CD4-positive, alpha-beta T cell treated with Interleukin-17A for 4 hours (primary cell): ENCODE measurements around the gene CAPZB.

Experiments used
- DNase-seq: peaks from one replicate; pipeline ENCODE4 v3.0.0-alpha.2; 2020; ENCODE audit warnings: mixed read lengths

CAPZB gene

DNA sequence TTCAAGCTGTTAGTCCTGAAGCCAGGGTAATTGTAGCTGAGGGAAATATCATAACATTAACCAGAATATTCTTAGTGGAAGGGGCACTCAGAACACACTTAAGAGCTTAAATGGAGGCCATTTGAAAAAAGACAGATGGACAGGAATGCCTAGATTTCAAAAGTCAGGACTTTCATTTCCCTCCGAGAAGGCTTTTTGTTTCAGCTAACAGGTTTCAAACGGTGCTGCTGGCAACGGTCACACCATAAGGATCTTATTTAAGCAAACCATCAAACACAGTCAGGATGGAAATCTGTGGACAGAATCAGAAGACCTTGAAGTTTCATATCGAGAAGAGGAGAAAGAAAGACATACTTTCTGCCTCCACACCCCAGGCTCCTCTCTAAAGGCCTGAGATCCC lies 103.1 kb downstream of the CAPZB start:
- no peak for DNase-seq

DNA sequence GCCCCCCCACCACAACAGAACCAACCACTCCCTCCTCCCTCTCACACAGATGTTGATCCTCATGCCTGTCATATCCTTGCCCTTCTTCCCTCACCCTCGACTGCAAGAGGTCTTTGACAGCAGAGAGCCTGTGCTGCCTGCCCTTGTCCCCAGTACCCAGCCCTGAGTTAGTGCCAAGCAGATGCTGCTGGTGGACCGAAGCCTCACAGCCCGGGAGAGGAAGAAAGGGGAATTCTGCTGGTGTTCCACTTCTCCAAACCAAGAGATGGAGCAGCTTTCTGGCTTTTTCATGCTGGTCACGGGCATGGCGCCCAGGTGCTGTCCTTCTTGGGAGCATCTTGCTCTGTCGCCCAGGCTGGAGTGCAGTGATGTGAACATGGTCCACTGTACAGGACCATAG lies 104.1 kb downstream of the CAPZB start:
- no peak for DNase-seq

DNA sequence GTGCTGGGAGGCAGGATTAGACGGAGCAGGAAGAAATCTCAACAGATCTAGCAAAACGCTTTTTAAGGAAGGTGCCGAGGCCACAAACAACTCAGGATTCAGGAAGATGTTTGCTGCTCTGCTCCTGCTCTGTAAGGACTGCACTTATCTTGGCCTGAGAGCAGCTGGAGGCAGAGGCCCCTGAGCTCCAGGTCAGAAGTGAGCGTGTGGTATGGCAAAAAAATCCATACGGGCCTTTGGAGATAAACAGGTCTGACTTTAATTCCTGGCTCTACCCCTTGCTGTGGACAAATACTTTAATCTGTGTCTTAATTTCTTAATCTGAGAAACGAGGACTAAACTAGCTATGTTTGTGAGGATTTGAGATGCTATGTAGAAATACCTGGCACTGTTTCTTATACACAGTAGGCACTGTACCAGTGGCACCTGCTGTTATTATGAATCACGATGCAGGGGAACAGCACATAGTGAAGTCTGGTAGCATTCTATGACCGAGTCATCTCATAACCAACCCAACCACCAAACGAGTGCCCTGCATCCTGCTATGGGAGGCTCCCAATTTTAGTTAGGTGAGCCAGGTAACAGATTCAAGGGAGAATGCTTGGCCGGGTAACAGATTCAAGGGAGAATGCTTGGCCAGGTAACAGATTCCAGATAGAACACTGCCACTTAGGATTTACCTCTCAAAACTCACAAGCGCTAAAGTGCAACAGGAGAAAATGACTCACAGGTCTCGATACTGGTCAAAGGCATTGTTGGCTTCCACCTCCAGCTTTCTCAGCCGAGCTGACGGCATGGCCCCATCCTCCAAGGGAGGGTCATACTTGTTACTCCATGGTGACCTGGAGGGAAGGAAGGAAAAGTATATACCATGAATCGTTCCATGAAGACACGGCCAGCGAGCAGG lies 107.3 kb downstream of the CAPZB start:
- DNase-seq = no peak

DNA sequence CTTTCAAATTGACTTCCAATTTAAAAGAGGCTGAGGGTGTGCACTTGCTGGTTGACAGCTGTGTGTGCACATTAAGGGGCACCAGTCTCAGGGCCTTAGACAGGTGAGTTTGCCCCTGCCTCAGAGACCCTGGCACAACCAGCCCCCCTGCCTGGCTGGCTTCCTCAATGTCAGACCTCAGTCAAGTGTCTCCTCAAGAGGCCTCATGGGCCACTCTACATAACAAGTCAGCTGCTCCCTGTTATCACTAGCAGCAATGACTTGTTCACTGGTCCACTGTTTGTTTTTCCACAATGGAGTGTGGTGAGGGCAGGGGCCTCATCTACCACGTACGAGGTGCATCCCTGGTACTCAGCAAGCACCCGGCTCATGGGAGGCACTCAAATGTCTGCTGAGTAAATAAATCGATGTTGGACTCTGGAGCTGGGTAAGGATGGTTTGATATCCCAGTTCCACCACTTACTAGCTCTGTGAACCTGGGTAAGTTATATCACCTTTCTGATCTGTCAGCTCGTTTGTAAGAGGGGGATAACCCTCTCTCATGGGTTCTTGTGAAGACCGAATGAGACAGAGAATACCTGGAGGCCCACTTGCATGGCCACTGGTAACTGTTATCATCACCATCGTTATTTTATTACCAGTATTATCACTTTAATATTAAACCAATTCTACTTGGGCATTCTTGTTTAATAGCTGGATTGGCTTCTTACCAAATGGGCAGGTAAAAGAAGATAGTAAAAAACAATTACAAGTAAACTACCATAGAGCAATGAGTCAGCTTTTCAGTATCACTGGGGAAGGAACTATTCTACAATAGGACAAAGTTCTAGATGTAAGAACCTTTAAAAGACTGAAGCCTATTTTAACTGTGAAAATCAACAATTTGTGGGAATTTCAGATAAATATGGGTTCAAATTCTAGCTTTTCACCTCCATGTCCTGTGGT lies 108.6 kb downstream of the CAPZB start:
- no peak for DNase-seq

DNA sequence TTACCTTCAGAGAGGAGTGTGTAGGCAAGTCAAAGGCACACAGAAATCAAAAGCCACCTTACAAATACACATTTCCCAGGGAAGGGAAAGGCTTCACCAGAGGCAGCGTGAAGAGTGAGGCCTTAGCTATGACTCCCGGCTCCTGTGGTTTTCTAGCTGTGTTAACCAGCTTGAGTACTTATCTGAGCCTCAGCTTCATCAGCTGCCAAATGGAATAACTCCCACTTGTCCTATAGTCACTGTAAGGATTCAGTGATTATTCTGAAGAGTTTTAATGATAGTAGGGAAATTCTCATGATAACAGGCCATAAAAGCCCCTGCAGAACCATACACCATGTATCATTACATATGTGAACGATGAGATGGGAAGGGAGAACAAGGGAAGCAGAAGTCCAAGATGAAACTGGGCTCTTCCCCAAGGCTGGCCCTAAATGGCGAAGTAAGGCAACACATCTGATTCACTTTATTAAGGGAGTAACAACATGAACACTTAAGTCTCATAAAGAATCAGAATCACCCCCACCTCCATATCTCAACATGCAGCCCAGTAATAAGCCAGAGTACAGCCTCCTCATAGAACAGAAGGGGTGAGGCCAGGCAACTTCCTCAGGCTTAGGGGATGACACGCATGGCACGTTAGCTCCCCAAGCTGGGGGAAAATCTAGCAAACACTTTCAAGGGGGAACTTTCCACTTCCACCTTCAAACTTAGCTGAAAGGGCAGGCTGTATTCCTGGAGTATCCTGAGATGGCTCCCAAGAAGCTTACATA lies 109.5 kb downstream of the CAPZB start:
- no peak for DNase-seq

DNA sequence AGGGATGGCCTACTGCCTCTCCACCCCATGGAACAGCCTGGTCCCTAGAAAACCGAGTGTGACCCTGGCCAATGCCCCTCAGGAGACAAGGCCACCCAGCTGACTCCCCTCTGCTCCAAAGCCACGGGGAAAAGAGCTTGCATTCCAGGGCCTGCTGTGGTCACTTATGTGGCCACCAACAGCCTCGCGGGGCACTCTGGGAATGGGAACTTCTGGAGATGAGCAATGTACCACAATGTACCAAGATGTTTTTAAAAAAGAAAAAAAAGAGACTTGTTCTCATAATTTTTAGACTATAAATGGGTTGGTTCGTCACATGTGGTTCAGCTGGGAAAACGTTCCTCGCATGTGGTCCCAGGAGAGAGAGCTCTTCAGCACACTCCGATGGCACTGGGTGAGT lies 110.4 kb downstream of the CAPZB start:
- no peak for DNase-seq

DNA sequence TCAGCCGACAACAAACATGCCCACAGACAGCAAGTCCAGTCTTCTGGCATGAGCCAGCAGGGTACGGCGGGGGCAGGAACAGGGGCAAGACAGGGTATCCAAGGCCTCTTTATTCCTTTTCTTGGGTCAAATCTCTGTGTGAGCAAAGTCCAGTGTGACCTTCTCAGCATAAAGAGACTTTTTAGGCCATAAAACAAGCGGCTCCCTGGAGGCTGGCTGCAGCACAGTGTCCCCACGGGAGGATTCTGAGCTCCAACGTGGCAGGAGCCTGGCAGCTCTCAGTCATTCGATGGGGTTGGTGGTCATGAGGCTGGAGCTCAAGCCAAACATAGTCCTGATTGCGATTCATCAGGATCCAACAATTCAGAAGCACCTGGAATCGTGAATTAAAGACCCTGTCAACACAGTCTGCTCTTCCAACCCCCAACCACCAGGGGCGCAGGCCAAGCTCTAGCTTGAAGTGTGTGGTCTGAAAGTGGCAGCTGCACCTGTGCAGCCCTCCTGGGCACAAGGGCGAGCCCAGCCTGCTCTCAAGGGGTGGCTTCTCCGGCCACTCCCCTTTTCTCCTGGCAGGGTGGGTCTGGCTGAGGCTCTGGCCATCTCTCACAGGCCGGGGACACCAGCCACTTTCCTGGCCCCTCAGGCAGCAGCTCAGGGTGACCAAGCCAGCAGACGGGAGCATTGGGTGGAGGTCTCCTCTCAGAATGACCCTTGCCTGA lies 111.1 kb downstream of the CAPZB start:
- DNase-seq = peak; percentile 41

DNA sequence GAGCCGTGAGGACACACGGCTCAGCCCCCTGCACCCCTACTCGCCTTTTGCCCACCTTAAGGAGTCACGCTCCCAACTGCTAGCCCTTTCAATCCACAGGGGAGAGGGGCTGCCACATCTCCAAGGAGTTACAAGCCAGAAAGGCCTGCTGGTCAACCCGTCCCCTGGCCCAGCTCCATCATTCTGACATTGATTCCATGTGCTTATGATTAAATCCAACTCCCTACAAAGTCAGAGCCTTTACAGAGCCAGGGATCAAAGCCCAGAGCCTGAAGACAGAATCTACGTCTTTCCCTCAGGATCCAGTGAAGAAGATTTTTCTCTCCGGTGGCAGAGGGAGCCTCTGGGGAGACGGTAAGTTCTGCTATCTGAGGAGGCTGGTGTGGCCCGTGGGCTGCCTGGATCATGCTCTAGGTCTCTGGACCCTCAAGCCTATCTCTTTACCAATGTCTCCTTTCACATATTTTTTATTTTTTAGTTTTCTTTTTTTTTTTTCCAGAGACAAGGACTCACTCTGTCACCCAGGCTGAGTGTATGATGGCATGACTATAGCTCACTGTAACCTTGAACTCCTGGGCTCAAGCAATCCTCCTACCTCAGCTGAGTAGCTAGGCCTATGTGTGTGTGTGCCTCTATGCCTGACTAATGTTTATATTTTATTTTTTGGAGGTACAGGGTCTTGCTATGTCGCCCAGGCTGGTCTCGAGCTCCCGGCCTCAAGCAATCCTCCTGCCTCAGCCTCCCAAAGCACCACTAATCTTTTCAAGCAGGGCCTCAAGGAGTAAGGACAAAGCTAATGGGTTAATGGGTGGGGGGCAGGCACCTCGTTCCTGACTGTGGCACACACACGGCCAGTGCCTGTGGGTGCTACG lies 111.9 kb downstream of the CAPZB start:
- no peak for DNase-seq

DNA sequence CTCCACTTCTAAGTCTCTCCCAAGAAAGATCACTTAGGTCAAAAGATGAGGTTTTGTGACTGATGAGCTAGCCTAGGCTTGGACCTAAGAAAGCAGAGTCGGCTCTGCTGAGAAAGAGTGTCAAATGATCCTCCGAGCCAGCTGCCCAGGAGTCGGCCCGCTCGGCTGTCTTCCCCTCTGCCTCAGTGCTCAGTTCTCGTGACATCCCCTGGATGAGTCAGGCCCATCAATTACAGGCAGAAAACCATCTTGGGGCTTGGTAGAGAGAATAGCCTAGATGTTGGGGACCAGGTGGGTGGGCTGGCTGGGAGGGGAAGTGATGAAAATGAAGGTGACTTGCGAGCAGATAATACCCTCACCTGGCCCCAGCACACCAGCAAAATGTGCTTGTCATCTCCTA lies 112.7 kb downstream of the CAPZB start:
- no peak for DNase-seq

DNA sequence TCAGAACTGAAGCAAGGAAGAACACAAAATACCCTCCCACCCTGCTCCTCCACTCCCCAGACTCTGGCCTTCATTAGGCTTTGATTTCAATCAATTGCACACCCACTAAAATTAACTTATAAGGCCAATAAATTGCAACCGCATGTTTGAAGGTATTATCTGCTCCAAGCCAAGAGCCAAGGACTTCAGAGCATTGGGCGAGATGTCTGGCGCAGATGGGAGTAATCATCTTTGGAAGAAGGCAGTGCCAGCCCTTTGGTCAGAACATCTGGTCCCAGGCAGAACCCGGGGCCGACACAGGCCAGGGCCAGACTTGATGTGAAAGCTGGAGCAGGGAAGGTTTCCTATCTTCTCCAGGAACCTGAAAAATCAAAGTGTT lies 113.2 kb downstream of the CAPZB start:
- DNase-seq = no peak

DNA sequence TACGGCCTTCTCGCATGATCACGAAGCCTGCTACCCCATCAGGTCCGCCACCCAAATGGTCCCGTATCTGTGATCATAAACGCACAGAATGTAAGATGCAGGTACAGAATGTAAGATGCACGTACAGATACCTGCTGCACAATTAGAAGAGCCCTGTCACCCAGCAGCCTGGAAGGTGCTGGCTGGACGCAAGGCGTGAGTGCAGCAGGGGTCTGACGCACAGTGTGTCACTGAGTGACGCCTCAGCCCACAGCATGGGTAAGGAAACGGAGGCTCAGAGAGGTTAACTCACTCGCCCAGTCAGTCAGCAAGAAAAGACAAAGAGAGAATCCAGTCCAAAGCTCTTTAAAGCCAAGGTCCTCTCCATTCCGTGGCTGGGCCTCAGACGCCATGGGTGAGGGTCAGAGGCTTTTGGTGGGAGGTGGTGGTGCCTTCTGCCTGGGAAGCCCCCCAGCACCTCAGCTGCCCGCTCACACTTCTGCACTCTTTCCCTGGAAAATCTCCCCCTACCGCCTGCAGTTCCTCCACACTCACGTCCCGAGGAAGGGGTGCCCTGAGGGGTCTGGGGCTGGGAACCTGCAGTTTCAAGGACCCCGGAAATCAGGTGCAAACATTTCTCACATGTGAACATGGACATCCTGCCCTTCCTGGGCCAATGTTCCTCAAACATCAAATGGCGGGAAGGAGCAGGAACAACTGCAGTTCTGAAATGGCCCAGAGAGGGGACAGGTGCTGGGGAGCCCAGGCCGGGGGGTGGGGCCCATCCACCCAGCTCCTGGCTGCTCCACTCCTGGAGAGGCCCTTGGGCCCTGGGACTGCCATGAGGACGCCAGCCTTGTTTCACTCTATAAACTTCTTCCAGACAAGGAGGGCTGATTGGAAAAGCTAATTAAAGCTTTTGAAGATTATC lies 113.9 kb downstream of the CAPZB start:
- DNase-seq = no peak

DNA sequence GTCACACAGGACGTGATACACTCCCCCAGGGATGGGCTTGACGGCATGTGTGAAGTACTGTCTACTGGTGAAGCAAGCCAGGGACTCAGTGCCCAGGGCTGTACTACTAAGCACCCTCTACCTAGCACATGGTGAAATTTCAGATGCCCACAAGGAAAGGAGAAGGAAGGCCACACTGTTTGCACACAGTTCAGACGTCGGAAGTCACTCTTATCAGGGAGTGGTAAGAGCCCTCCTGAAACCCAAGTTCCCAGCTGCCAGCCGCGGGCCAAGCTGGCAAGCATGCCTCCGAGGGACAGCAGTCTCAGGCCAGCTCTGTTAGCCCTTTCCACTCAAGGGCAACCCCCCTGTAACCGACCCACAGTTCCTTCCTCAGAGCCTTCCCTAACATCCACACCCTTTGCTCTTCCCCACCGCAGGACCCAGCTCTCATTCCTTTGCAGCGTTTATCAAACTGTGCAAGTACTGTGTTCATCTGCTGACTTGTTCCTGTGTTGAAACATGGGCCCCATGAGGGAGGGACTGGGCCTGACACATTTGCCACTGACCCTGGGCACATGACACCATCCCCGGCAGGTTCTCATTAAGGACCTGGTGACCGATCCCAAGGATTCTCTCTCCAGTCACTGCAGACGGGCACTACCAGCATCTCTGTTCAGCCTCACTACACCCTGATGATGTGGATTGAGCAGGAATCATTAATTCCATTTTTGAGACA lies 114.7 kb downstream of the CAPZB start:
- DNase-seq = no peak

DNA sequence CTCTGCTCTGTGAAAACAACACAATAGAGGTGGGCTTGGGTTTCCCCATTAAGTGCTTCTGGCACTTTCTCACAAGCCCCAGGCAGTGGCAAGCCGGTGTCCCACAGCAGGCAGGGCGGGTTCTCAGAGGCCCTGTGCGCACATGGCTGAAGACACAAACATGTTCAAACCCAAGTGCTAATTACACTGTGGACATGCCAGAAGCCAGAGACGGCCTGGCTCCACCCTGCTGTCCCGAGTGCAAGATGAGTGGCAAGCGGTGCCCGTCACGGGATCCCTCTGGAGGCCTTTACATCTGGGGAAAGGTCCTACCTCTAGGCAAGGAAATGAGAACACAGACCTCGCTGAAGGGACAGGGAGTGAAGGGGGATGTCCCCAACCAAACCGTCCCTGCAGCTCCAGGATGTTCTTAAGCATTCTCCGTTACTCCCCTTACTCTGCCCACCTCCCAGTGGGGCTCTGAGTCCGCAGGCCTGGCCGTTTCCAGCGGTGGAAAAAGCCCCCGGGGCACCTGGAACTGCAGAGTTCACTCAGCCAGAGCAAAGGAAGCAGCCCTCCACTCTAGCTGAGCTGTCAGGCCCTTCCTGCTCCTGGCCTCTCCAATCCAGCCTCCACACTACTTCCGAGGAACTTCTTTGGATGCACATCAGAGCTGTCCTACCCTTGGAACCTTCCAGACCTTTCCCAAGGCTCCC lies 115.8 kb downstream of the CAPZB start:
- DNase-seq = no peak

DNA sequence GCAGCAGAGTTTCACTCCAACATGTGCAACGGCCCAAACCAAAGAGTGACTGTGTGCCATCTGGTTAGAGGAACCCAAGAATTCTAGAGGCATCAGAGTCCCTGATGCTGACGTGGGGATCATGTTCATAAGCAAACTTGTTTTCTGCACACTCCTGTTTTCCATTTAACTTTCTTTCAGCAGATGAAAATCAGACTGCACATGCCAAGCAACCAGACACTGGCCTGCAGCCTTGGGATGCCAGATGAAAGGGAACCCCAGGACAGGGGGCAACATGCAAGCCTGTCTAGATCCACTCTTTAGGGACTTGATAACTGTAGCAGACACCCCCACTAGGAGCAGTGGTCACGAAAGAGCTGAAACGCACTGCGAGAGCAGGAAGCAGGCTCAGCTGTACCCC lies 116.4 kb downstream of the CAPZB start:
- DNase-seq = no peak

DNA sequence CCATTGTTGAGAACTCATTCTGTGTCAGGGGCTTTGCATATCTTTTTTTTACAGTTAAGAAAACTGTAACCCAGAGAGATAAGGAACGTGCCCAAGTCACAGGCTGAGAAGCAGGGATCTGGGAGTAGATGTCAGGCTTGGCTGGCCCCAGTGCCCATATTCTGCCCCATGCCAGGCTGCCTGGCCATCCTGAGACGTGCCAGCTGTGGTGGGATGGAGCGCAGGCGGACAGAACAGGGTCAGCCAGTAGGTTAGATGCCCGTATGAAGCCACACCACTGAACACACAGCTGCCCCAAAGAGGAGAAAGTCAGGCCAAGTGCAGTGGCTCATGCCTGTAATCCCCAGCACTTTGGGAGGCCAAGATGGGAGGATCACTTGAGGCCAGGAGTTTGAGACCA lies 117.3 kb downstream of the CAPZB start:
- no peak for DNase-seq

DNA sequence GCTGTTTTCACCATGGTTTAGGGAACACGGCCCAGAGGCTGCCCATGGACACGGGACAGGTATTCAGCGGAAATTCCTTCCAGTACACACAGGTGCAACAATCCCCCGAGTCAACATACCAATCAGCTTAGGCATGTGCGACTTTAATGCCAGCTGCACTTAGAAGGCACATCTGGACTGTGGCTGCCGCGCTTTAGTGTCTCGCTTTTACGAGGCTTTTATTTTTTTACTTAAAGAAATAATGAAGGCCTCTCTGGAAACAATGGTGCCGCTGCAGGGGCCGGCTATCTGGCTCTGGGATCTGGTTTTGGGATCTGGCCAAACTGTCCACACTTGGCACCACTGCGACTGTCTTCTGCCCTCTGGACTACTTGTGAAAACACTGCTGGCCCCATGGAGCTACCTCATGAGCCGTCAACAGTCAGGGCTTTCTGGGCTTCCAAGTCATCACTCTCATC lies 117.7 kb downstream of the CAPZB start:
- DNase-seq = no peak

DNA sequence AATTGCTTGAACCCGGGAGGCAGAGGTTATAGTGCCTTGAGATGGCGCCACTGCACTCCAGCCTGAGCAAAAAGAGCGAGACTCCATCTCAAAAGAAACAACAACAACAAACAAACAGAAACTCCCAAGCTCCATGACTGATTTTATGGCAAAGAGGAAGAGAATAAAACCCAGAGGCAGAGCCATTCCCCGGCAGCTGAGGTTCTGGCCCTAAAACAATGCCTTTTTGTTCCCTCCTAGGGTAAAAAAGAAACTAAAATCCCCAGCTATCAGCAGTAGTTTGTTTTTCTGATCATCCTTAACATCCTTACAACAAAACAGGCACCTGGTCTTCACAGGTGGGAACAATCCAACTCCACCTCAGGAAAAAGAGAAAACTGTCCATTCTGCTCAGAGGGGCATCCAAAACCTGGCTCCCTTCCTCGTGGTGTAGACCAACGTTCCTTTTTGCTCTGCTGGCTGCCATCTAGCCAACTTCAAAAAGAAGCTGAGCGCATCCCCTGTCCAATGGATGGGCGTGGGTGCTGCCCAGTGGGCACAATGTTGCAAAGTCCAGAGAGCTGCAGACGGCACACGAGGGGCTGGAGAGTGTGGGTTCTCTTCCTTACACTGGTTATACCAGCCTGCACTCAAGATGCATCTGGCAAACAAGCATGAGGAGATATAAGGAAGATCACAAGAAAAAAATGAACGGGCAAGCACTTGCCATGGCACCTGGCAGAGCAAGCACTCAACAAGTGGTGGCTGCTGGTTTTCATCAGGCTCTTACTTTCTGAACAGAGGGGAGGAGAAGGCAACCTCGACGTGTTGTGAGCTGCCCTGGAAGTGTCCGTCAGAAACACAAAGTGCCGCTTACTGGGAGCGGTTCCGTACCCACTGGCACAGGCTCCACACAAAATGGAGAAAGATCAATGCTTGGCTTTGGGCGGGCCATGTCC lies 118.5 kb downstream of the CAPZB start:
- DNase-seq = no peak

DNA sequence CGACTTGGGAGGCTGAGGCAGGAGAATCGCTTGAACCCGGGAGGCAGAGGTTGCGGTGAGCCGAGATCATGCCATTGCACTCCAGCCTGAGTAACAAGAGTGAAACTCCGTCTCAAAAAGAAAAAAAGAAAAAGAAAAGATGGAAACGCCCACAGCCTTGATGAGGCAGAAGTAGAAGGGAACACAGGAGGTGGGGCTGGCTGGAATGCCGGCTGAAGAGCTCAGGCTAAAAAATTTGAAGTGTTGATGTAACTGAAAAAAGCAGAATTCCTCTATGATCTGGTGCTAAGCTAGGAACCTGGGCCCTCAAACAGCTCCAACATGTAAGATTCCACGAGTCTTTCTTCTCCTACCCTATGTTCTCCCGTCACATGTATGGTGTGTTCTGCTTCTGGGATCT lies 119.6 kb downstream of the CAPZB start:
- DNase-seq = no peak
